ENCODE data around the gene KCNB1. TPM values are rescaled to one million over a fixed set of nuclear protein-coding genes. Genes with fewer than 3 reads are reported as not detected.

The KCNB1 gene
- polyA plus RNA-seq, 4 donors = 0.38 to 1.2 TPM; not detected in 2

- Histone ChIP-seq H3K4me1 (ENCODE audit: control insufficient read depth in 3 of 3, insufficient read depth in 2 of 3, low read depth in 1 of 3, low read length in 2 of 3) (no peaks in the 10 kb centered on the region), H3K9me3 (ENCODE audit: control insufficient read depth in 2 of 2, insufficient read depth in 1 of 2, low read depth in 1 of 2, low read length in 1 of 2) (no peaks in the 10 kb centered on the region), H3K4me3 (ENCODE audit: low read depth in 1 of 3, low read length in 3 of 3) (no peak overlapping the region), H3K27ac (ENCODE audit: low read depth in 1 of 3, low read length in 2 of 3) (no peak overlapping the region), H3K27me3 (ENCODE audit: control insufficient read depth in 3 of 3, insufficient read depth in 3 of 3, low read length in 3 of 3) (peaks cover 0 to 6% (median 0%) of the 10 kb centered on the region in 3 donors), H3K36me3 (ENCODE audit: control insufficient read depth in 3 of 3, insufficient read depth in 2 of 3, low read depth in 1 of 3, low read length in 3 of 3) (no peaks in the 10 kb centered on the region)
- DNase-seq = no peak
- WGBS, 3 donors = 57 to 63% (median 59%) methylated on average over 7 of the region's 7 CpGs
- no peak for FAIRE-seq
Measured at GRCh38 chr20:49391404-49392245, 90.8 kb downstream of the KCNB1 start.

GRCh38 chr20:49389854-49390253 lies 92.6 kb downstream of the KCNB1 start:
- Histone ChIP-seq H3K27ac (ENCODE audit: low read depth in 1 of 3, low read length in 2 of 3) (no peak overlapping the region), H3K9me3 (ENCODE audit: control insufficient read depth in 2 of 2, insufficient read depth in 1 of 2, low read depth in 1 of 2, low read length in 1 of 2) (no peaks in the 10 kb centered on the region), H3K4me1 (ENCODE audit: control insufficient read depth in 3 of 3, insufficient read depth in 2 of 3, low read depth in 1 of 3, low read length in 2 of 3) (no peaks in the 10 kb centered on the region), H3K4me3 (ENCODE audit: low read depth in 1 of 3, low read length in 3 of 3) (no peak overlapping the region), H3K36me3 (ENCODE audit: control insufficient read depth in 3 of 3, insufficient read depth in 2 of 3, low read depth in 1 of 3, low read length in 3 of 3) (no peaks in the 10 kb centered on the region), H3K27me3 (ENCODE audit: control insufficient read depth in 3 of 3, insufficient read depth in 3 of 3, low read length in 3 of 3) (peaks cover 0 to 2% (median 0%) of the 10 kb centered on the region in 3 donors)
- 73 to 83% (median 82%) methylated on average over 2 of the region's 2 CpGs for WGBS, 3 donors
- no peak for FAIRE-seq
- no peak for DNase-seq

- FAIRE-seq (no peak), DNase-seq (no peak)
- H3K4me3 ChIP-seq (ENCODE audit: low read depth in 1 of 3, low read length in 3 of 3) = no peak overlapping the region
- peaks cover 0 to 2% (median 0%) of the 10 kb centered on the region in 3 donors for H3K27me3 ChIP-seq (ENCODE audit: control insufficient read depth in 3 of 3, insufficient read depth in 3 of 3, low read length in 3 of 3)
- no peaks in the 10 kb centered on the region for H3K9me3 ChIP-seq (ENCODE audit: control insufficient read depth in 2 of 2, insufficient read depth in 1 of 2, low read depth in 1 of 2, low read length in 1 of 2)
- H3K27ac ChIP-seq (ENCODE audit: low read depth in 1 of 3, low read length in 2 of 3) = no peak overlapping the region
- no peaks in the 10 kb centered on the region for H3K4me1 ChIP-seq (ENCODE audit: control insufficient read depth in 3 of 3, insufficient read depth in 2 of 3, low read depth in 1 of 3, low read length in 2 of 3)
- no peaks in the 10 kb centered on the region for H3K36me3 ChIP-seq (ENCODE audit: control insufficient read depth in 3 of 3, insufficient read depth in 2 of 3, low read depth in 1 of 3, low read length in 3 of 3)
Measured at GRCh38 chr20:49388744-49389143, 93.7 kb downstream of the KCNB1 start.

GRCh38 chr20:49387581-49387939 lies 94.9 kb downstream of the KCNB1 start:
- Histone ChIP-seq H3K4me1 (ENCODE audit: control insufficient read depth in 3 of 3, insufficient read depth in 2 of 3, low read depth in 1 of 3, low read length in 2 of 3) (no peaks in the 10 kb centered on the region), H3K27ac (ENCODE audit: low read depth in 1 of 3, low read length in 2 of 3) (no peak overlapping the region), H3K36me3 (ENCODE audit: control insufficient read depth in 3 of 3, insufficient read depth in 2 of 3, low read depth in 1 of 3, low read length in 3 of 3) (no peaks in the 10 kb centered on the region), H3K4me3 (ENCODE audit: low read depth in 1 of 3, low read length in 3 of 3) (no peak overlapping the region), H3K27me3 (ENCODE audit: control insufficient read depth in 3 of 3, insufficient read depth in 3 of 3, low read length in 3 of 3) (peaks cover 0 to 2% (median 0%) of the 10 kb centered on the region in 3 donors), H3K9me3 (ENCODE audit: control insufficient read depth in 2 of 2, insufficient read depth in 1 of 2, low read depth in 1 of 2, low read length in 1 of 2) (no peaks in the 10 kb centered on the region)
- WGBS, 3 donors = 78 to 79% (median 78%) methylated on average over 4 of the region's 4 CpGs
- DNase-seq = no peak
- no peak for FAIRE-seq

GRCh38 chr20:49386848-49387580 lies 95.5 kb downstream of the KCNB1 start:
- FAIRE-seq (no peak), DNase-seq (no peak)
- 24 to 49% (median 34%) methylated on average over 6 of the region's 6 CpGs for WGBS, 3 donors
- no peak overlapping the region for H3K4me3 ChIP-seq (ENCODE audit: low read depth in 1 of 3, low read length in 3 of 3)
- H3K36me3 ChIP-seq (ENCODE audit: control insufficient read depth in 3 of 3, insufficient read depth in 2 of 3, low read depth in 1 of 3, low read length in 3 of 3) = no peaks in the 10 kb centered on the region
- H3K9me3 ChIP-seq (ENCODE audit: control insufficient read depth in 2 of 2, insufficient read depth in 1 of 2, low read depth in 1 of 2, low read length in 1 of 2) = no peaks in the 10 kb centered on the region
- peaks cover 0 to 2% (median 0%) of the 10 kb centered on the region in 3 donors for H3K27me3 ChIP-seq (ENCODE audit: control insufficient read depth in 3 of 3, insufficient read depth in 3 of 3, low read length in 3 of 3)
- H3K27ac ChIP-seq (ENCODE audit: low read depth in 1 of 3, low read length in 2 of 3) = no peak overlapping the region
- no peaks in the 10 kb centered on the region for H3K4me1 ChIP-seq (ENCODE audit: control insufficient read depth in 3 of 3, insufficient read depth in 2 of 3, low read depth in 1 of 3, low read length in 2 of 3)

GRCh38 chr20:49385465-49385864 lies 97.0 kb downstream of the KCNB1 start:
- DNase-seq (peak; percentile 26 to 28), FAIRE-seq (no peak)
- H3K9me3 ChIP-seq (ENCODE audit: control insufficient read depth in 2 of 2, insufficient read depth in 1 of 2, low read depth in 1 of 2, low read length in 1 of 2) = no peaks in the 10 kb centered on the region
- H3K27ac ChIP-seq (ENCODE audit: low read depth in 1 of 3, low read length in 2 of 3) = no peak overlapping the region
- H3K4me1 ChIP-seq (ENCODE audit: control insufficient read depth in 3 of 3, insufficient read depth in 2 of 3, low read depth in 1 of 3, low read length in 2 of 3) = no peaks in the 10 kb centered on the region
- H3K36me3 ChIP-seq (ENCODE audit: control insufficient read depth in 3 of 3, insufficient read depth in 2 of 3, low read depth in 1 of 3, low read length in 3 of 3) = no peaks in the 10 kb centered on the region
- H3K4me3 ChIP-seq (ENCODE audit: low read depth in 1 of 3, low read length in 3 of 3) = no peak overlapping the region
- 57 to 77% (median 59%) methylated on average over 1 of the region's 1 CpG for WGBS, 3 donors
- peaks cover 0 to 2% (median 0%) of the 10 kb centered on the region in 3 donors for H3K27me3 ChIP-seq (ENCODE audit: control insufficient read depth in 3 of 3, insufficient read depth in 3 of 3, low read length in 3 of 3)

GRCh38 chr20:49384437-49385434 lies 97.7 kb downstream of the KCNB1 start:
- no peak overlapping the region for H3K4me3 ChIP-seq (ENCODE audit: low read depth in 1 of 3, low read length in 3 of 3)
- peaks cover 0 to 2% (median 0%) of the 10 kb centered on the region in 3 donors for H3K27me3 ChIP-seq (ENCODE audit: control insufficient read depth in 3 of 3, insufficient read depth in 3 of 3, low read length in 3 of 3)
- DNase-seq (peak; percentile 34 to 62), FAIRE-seq (no peak)
- H3K36me3 ChIP-seq (ENCODE audit: control insufficient read depth in 3 of 3, insufficient read depth in 2 of 3, low read depth in 1 of 3, low read length in 3 of 3) = no peaks in the 10 kb centered on the region
- H3K4me1 ChIP-seq (ENCODE audit: control insufficient read depth in 3 of 3, insufficient read depth in 2 of 3, low read depth in 1 of 3, low read length in 2 of 3) = no peaks in the 10 kb centered on the region
- 39 to 47% (median 47%) methylated on average over 16 of the region's 16 CpGs for WGBS, 3 donors
- H3K9me3 ChIP-seq (ENCODE audit: control insufficient read depth in 2 of 2, insufficient read depth in 1 of 2, low read depth in 1 of 2, low read length in 1 of 2) = no peaks in the 10 kb centered on the region
- H3K27ac ChIP-seq (ENCODE audit: low read depth in 1 of 3, low read length in 2 of 3) = no peak overlapping the region

Measured in small intestine (tissue), 7 donors.